BLaER1 treated with 17β-estradiol and CSF1 and Interleukin-3, amounts not matched to agents 10 nM and 100 nM (cell line): Measurements from ENCODE around the gene CYP2S1.
A peak's percentile ranks its signal among the peaks of the same experiment; 100 is the strongest.
"Not testable (repeated sequence)": the region's sequence is repeated elsewhere in the genome, so short reads cannot be mapped to it uniquely, and the experiment has no call there.

Experiments used
- H3K27ac ChIP-seq, 11 experiments: shearing (Covaris generic); formaldehyde crosslinking; 2 replicates each; pipeline ENCODE4 v1.8.1; 2022
- H3K27me3 ChIP-seq, 11 experiments: shearing (Covaris generic); formaldehyde crosslinking; 2 replicates each; pipeline ENCODE4 v1.8.1; 2022
- H3K36me3 ChIP-seq, 11 experiments: shearing (Covaris generic); formaldehyde crosslinking; 2 replicates each; pipeline ENCODE4 v1.8.1; 2022
- H3K4me1 ChIP-seq, 10 experiments: shearing (Covaris generic); formaldehyde crosslinking; 2 replicates each; pipeline ENCODE4 v1.8.1; 2022
- H3K4me2 ChIP-seq, 11 experiments: shearing (Covaris generic); formaldehyde crosslinking; 2 replicates each; pipeline ENCODE4 v1.8.1; 2022
- H3K4me3 ChIP-seq, 10 experiments: shearing (Covaris generic); formaldehyde crosslinking; 2 replicates each; pipeline ENCODE4 v1.8.1; 2022
- H3K9ac ChIP-seq, 11 experiments: shearing (Covaris generic); formaldehyde crosslinking; 2 replicates each; pipeline ENCODE4 v1.8.1; 2022
- H3K9me3 ChIP-seq, 11 experiments: shearing (Covaris generic); formaldehyde crosslinking; replicated peaks in 1 of 11; 2 replicates each; pipeline ENCODE4 v1.8.1; 2022
- H4K20me1 ChIP-seq, 11 experiments: shearing (Covaris generic); formaldehyde crosslinking; 2 replicates each; pipeline ENCODE4 v1.8.1; 2022
- Cebpa-rat ChIP-seq, 11 experiments: shearing (Covaris generic); IDR thresholded peaks; 2 replicates each; pipeline ENCODE4 v1.8.1; 2022

CYP2S1 gene

GRCh38 chr19:41221514-41222205 lies 28.6 kb downstream of the CYP2S1 start:
- H3K36me3 ChIP-seq: no peaks in the 10 kb centered on the region
- no peak overlapping the region for H3K9ac ChIP-seq
- no peaks in the 10 kb centered on the region for H3K9me3 ChIP-seq
- no peak overlapping the region for H3K27ac ChIP-seq
- no peak overlapping the region for H3K4me2 ChIP-seq
- H3K4me3 ChIP-seq: no peak overlapping the region
- TF ChIP-seq Cebpa-rat (IDR thresholded peaks at IDR 0.05): no peak
- peaks cover 0 to 22% (median 12%) of the 10 kb centered on the region in 11 experiments; a peak in 16 of 22 replicates for H3K27me3 ChIP-seq
- peaks cover 4 to 21% (median 17%) of the 10 kb centered on the region in 10 experiments; a peak in 17 of 20 replicates for H3K4me1 ChIP-seq
- H4K20me1 ChIP-seq: no peaks in the 10 kb centered on the region

GRCh38 chr19:41222240-41222639 lies 29.2 kb downstream of the CYP2S1 start:
- peaks cover 4 to 19% (median 12%) of the 10 kb centered on the region in 10 experiments; a peak in 17 of 20 replicates for H3K4me1 ChIP-seq
- H3K4me3 ChIP-seq: no peak overlapping the region
- no peaks in the 10 kb centered on the region for H3K36me3 ChIP-seq
- H3K27me3 ChIP-seq: peaks cover 0 to 22% (median 12%) of the 10 kb centered on the region in 11 experiments; a peak in 16 of 22 replicates
- no peak overlapping the region for H3K27ac ChIP-seq
- TF ChIP-seq Cebpa-rat (IDR thresholded peaks at IDR 0.05): no peak
- H3K9me3 ChIP-seq: no peaks in the 10 kb centered on the region
- H3K4me2 ChIP-seq: no peak overlapping the region
- no peaks in the 10 kb centered on the region for H4K20me1 ChIP-seq
- H3K9ac ChIP-seq: no peak overlapping the region

- Histone ChIP-seq H3K27me3 (peaks cover 0 to 22% (median 12%) of the 10 kb centered on the region in 11 experiments; a peak in 16 of 22 replicates), H3K36me3 (no peaks in the 10 kb centered on the region), H3K4me1 (peaks cover 9 to 21% (median 14%) of the 10 kb centered on the region in 10 experiments; a peak in 18 of 20 replicates), H3K27ac (no peak overlapping the region), H3K9me3 (no peaks in the 10 kb centered on the region), H4K20me1 (no peaks in the 10 kb centered on the region), H3K4me2 (no peak overlapping the region), H3K9ac (no peak overlapping the region), H3K4me3 (no peak overlapping the region)
- TF ChIP-seq Cebpa-rat (IDR thresholded peaks at IDR 0.05): no peak
Measured at GRCh38 chr19:41223431-41224234, 30.6 kb downstream of the CYP2S1 start.

- no peak for TF ChIP-seq Cebpa-rat (IDR thresholded peaks at IDR 0.05)
- peaks cover 9 to 21% (median 14%) of the 10 kb centered on the region in 10 experiments; a peak in 18 of 20 replicates for H3K4me1 ChIP-seq
- no peaks in the 10 kb centered on the region for H4K20me1 ChIP-seq
- H3K9ac ChIP-seq: no peak overlapping the region
- no peak overlapping the region for H3K4me3 ChIP-seq
- no peaks in the 10 kb centered on the region for H3K36me3 ChIP-seq
- no peak overlapping the region for H3K4me2 ChIP-seq
- H3K27me3 ChIP-seq: peaks cover 0 to 15% (median 11%) of the 10 kb centered on the region in 11 experiments; a peak in 15 of 22 replicates
- H3K27ac ChIP-seq: no peak overlapping the region
- no peaks in the 10 kb centered on the region for H3K9me3 ChIP-seq
Measured at GRCh38 chr19:41224632-41225031, 31.6 kb downstream of the CYP2S1 start.

GRCh38 chr19:41225238-41226052 lies 32.4 kb downstream of the CYP2S1 start:
- H3K27ac ChIP-seq: no peak overlapping the region

GRCh38 chr19:41226053-41226873 lies 33.2 kb downstream of the CYP2S1 start:
- H3K36me3 ChIP-seq: no peaks in the 10 kb centered on the region
- no peaks in the 10 kb centered on the region for H3K27me3 ChIP-seq
- H3K9me3 ChIP-seq: no peaks in the 10 kb centered on the region
- no peaks in the 10 kb centered on the region for H4K20me1 ChIP-seq
- no peak overlapping the region for H3K27ac ChIP-seq
- no peak overlapping the region for H3K4me2 ChIP-seq
- H3K4me3 ChIP-seq: no peak overlapping the region
- peaks cover 0 to 10% (median under 1%) of the 10 kb centered on the region in 10 experiments; a peak in 5 of 20 replicates for H3K4me1 ChIP-seq
- no peak for TF ChIP-seq Cebpa-rat (IDR thresholded peaks at IDR 0.05)
- H3K9ac ChIP-seq: no peak overlapping the region

More at GRCh38 chr19:41225238-41226052, 32.4 kb downstream of the CYP2S1 start:
- Histone ChIP-seq H3K27me3 (peaks cover 0 to 7% (median 3%) of the 10 kb centered on the region in 11 experiments; a peak in 14 of 22 replicates), H3K36me3 (no peaks in the 10 kb centered on the region), H3K9ac (no peak overlapping the region), H3K9me3 (no peaks in the 10 kb centered on the region), H4K20me1 (no peaks in the 10 kb centered on the region), H3K4me1 (peaks cover 5 to 16% (median 9%) of the 10 kb centered on the region in 10 experiments; a peak in 18 of 20 replicates), H3K4me2 (no peak overlapping the region), H3K4me3 (no peak overlapping the region)
- TF ChIP-seq Cebpa-rat (IDR thresholded peaks at IDR 0.05): no peak

- Histone ChIP-seq H3K27ac (no peak overlapping the region), H4K20me1 (no peaks in the 10 kb centered on the region), H3K9me3 (no peaks in the 10 kb centered on the region), H3K4me1 (peaks cover 0 to 10% (median under 1%) of the 10 kb centered on the region in 10 experiments; a peak in 5 of 20 replicates), H3K36me3 (no peaks in the 10 kb centered on the region), H3K4me2 (no peak overlapping the region), H3K9ac (no peak overlapping the region), H3K27me3 (no peaks in the 10 kb centered on the region), H3K4me3 (no peak overlapping the region)
- no peak for TF ChIP-seq Cebpa-rat (IDR thresholded peaks at IDR 0.05)
Measured at GRCh38 chr19:41226874-41227390, 33.9 kb downstream of the CYP2S1 start.

- TF ChIP-seq Cebpa-rat (IDR thresholded peaks at IDR 0.05): no peak
- no peaks in the 10 kb centered on the region for H3K36me3 ChIP-seq
- peak overlapping the region in 3 of 11 experiments; percentile 3 to 12 (median 7); a peak in 3 of 22 replicates for H3K4me2 ChIP-seq
- H4K20me1 ChIP-seq: no peaks in the 10 kb centered on the region
- no peak overlapping the region for H3K4me3 ChIP-seq
- peaks cover 0 to 16% (median 10%) of the 10 kb centered on the region in 10 experiments; a peak in 14 of 20 replicates for H3K4me1 ChIP-seq
- no peak overlapping the region for H3K27ac ChIP-seq
- H3K9ac ChIP-seq: no peak overlapping the region
- H3K27me3 ChIP-seq: no peaks in the 10 kb centered on the region
- no peaks in the 10 kb centered on the region for H3K9me3 ChIP-seq
Measured at GRCh38 chr19:41228486-41228885, 35.5 kb downstream of the CYP2S1 start.

- H3K9ac ChIP-seq, H3K4me2 ChIP-seq, H3K27me3 ChIP-seq, H3K36me3 ChIP-seq, H3K4me3 ChIP-seq, H3K9me3 ChIP-seq, H3K27ac ChIP-seq, H4K20me1 ChIP-seq: not testable (repeated sequence)
- H3K4me1 ChIP-seq: peaks cover 0 to 24% (median 16%) of the 10 kb centered on the region in 10 experiments; a peak in 15 of 20 replicates
Measured at GRCh38 chr19:41229338-41229737, 36.3 kb downstream of the CYP2S1 start.
